22Rv1 (cell line): Measurements from ENCODE around the gene IL6ST.
"Not testable (repeated sequence)": the region's sequence is repeated elsewhere in the genome, so short reads cannot be mapped to it uniquely, and the experiment has no call there.

Experiments
- H3K27ac ChIP-seq: fragments of 450-650 bp; 2 replicates; pipeline ENCODE4 v1.5.1; 2017
- CTCF ChIP-seq: fragments of 450-650 bp; IDR thresholded peaks from 2 replicates; pipeline ENCODE4 v1.5.1; 2017; ENCODE audit warnings: mild to moderate bottlenecking
- ZFX ChIP-seq: fragments of 450-650 bp; IDR thresholded peaks from 2 replicates; pipeline ENCODE4 v1.6.1; 2017; ENCODE audit warnings: antibody characterized with exemption, borderline replicate concordance

Gene IL6ST

GRCh38 chr5:55994495-55994997 is at the start of gene IL6ST:
Gene IL6ST, minus strand, starts transcription at chr5:55994963. Its CDS starts 18,685 bp downstream, at chr5:55976278.
- peak within 1 kb of the TSS; percentile 52 for H3K27ac ChIP-seq
- TF ChIP-seq CTCF (no peak), ZFX (no peak)

GRCh38 chr5:56039985-56040384 is 45.2 kb upstream of the IL6ST start:
- H3K27ac ChIP-seq, result no peak overlapping the region
- TF ChIP-seq ZFX, result no peak
- TF ChIP-seq CTCF, result no peak

GRCh38 chr5:56038206-56038605 is 43.4 kb upstream of the IL6ST start:
- not testable (repeated sequence) for H3K27ac ChIP-seq

- no peak overlapping the region for H3K27ac ChIP-seq
- TF ChIP-seq CTCF (no peak), ZFX (no peak)
Measured at GRCh38 chr5:56037531-56038010, 42.8 kb upstream of the IL6ST start.

- not testable (repeated sequence) for H3K27ac ChIP-seq
Measured at GRCh38 chr5:56035394-56035793, 40.6 kb upstream of the IL6ST start.

GRCh38 chr5:56029871-56030630 is 35.3 kb upstream of the IL6ST start:
- not testable (repeated sequence) for H3K27ac ChIP-seq

- TF ChIP-seq CTCF (no peak), ZFX (no peak)
- no peak overlapping the region for H3K27ac ChIP-seq
Measured at GRCh38 chr5:56029457-56029856, 34.7 kb upstream of the IL6ST start.

- H3K27ac ChIP-seq, result no peak overlapping the region
- no peak for TF ChIP-seq CTCF
- no peak for TF ChIP-seq ZFX
Measured at GRCh38 chr5:56028708-56029107, 33.9 kb upstream of the IL6ST start.

- TF ChIP-seq ZFX (no peak), CTCF (no peak)
- H3K27ac ChIP-seq, result no peak overlapping the region
Measured at GRCh38 chr5:56026863-56027300, 32.1 kb upstream of the IL6ST start.
